Uterus (tissue), 2 donors: Measurements from ENCODE around the gene WDR59.

Experiments used
- POLR2A ChIP-seq, 2 donors: fragments of 450-650 bp; IDR thresholded peaks; one replicate each; pipeline ENCODE4 v1.6.1; 2016; ENCODE audit warnings: antibody characterized with exemption in 2 of 2, mild to moderate bottlenecking in 1 of 2, moderate library complexity in 1 of 2
- TF ChIP-seq, protein P1 (sequence below), 4 experiments: fragments of 200-600 bp in 2 of 4; fragments of 450-650 bp in 2 of 4; sonication (generic) in 2 of 4; IDR thresholded peaks; one replicate each; pipeline ENCODE4 v1.5.1; 2016 to 2019; ENCODE audit warnings: antibody characterized with exemption in 4 of 4, mild to moderate bottlenecking in 2 of 4, moderate library complexity in 1 of 4

DNA sequence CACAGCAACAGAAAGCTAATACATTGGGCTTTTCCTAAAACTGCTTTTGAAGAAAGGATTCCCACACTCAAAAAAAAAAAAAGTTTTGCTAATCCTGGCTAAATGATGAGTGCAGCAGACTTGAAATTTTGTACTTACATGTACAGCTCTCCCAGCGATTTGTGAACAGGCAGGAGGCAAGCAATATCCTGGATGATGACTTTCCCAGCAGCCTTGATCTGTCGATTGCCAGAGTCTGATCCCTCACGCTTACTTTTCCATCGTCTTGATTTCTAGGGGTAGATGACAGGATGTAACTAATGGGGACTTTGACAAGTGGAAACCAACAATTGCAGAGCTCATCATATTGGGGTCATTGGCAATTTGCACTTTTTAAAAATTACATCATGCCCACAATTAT, 91.4 kb downstream of the WDR59 start:
- TF ChIP-seq, protein P1, sequence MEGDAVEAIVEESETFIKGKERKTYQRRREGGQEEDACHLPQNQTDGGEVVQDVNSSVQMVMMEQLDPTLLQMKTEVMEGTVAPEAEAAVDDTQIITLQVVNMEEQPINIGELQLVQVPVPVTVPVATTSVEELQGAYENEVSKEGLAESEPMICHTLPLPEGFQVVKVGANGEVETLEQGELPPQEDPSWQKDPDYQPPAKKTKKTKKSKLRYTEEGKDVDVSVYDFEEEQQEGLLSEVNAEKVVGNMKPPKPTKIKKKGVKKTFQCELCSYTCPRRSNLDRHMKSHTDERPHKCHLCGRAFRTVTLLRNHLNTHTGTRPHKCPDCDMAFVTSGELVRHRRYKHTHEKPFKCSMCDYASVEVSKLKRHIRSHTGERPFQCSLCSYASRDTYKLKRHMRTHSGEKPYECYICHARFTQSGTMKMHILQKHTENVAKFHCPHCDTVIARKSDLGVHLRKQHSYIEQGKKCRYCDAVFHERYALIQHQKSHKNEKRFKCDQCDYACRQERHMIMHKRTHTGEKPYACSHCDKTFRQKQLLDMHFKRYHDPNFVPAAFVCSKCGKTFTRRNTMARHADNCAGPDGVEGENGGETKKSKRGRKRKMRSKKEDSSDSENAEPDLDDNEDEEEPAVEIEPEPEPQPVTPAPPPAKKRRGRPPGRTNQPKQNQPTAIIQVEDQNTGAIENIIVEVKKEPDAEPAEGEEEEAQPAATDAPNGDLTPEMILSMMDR (IDR thresholded peaks at IDR 0.05), result no peak
- no peak for TF ChIP-seq POLR2A (IDR thresholded peaks at IDR 0.05)
